ENCODE measurements around the gene LGALS16. TPM values are rescaled to one million over a fixed set of nuclear protein-coding genes. Genes with fewer than 3 reads are reported as not detected.
"Not testable (repeated sequence)": the region's sequence is repeated elsewhere in the genome, so short reads cannot be mapped to it uniquely, and the experiment has no call there.

The LGALS16 gene
- total and polyA plus RNA-seq, 3 donors from 2014 or later = not detected

- no peaks in the 10 kb centered on the region for H3K4me1 ChIP-seq
- H3K9me3 ChIP-seq = no peaks in the 10 kb centered on the region
- no peaks in the 10 kb centered on the region for H3K36me3 ChIP-seq (ENCODE audit: low read depth, missing control alignments)
- no peak overlapping the region for H3K4me3 ChIP-seq
- no peak overlapping the region for H3K27ac ChIP-seq
- intact Hi-C loops (cut with DNase I; ENCODE audit: low total_unique reads) = no loop called here
- no peak for DNase-seq
- WGBS, 2 donors = 24 to 61% methylated on average over 2 to 5 of the region's 5 CpGs
- no peak for TF ChIP-seq CTCF (IDR thresholded peaks at IDR 0.05)
- no peak for TF ChIP-seq POLR2A (IDR thresholded peaks at IDR 0.05)
- no peaks in the 10 kb centered on the region for H3K27me3 ChIP-seq
Measured at GRCh38 chr19:39623946-39624345, 31.8 kb upstream of the LGALS16 start.

GRCh38 chr19:39627631-39628030 is 28.1 kb upstream of the LGALS16 start:
- H3K9me3 ChIP-seq; H3K4me1 ChIP-seq; intact Hi-C loops (cut with DNase I; ENCODE audit: low total_unique reads); H3K4me3 ChIP-seq; H3K27ac ChIP-seq; H3K36me3 ChIP-seq (ENCODE audit: low read depth, missing control alignments); H3K27me3 ChIP-seq; DNase-seq: not testable (repeated sequence)
- 61 to 65% methylated on average over 2 of the region's 2 CpGs for WGBS, 2 donors

- DNase-seq = no peak
- H3K27me3 ChIP-seq = no peaks in the 10 kb centered on the region
- WGBS, 2 donors = 72 to 81% methylated on average over 4 of the region's 4 CpGs
- H3K36me3 ChIP-seq (ENCODE audit: low read depth, missing control alignments) = no peaks in the 10 kb centered on the region
- H3K4me1 ChIP-seq = no peaks in the 10 kb centered on the region
- no peaks in the 10 kb centered on the region for H3K9me3 ChIP-seq
- TF ChIP-seq CTCF (IDR thresholded peaks at IDR 0.05) (no peak), POLR2A (IDR thresholded peaks at IDR 0.05) (no peak)
- intact Hi-C loops (cut with DNase I; ENCODE audit: low total_unique reads) = no loop called here
- no peak overlapping the region for H3K27ac ChIP-seq
- H3K4me3 ChIP-seq = no peak overlapping the region
Measured at GRCh38 chr19:39631178-39631577, 24.5 kb upstream of the LGALS16 start.

GRCh38 chr19:39631626-39632025 is 24.1 kb upstream of the LGALS16 start:
- H3K27me3 ChIP-seq = no peaks in the 10 kb centered on the region
- no peak overlapping the region for H3K4me3 ChIP-seq
- no peak overlapping the region for H3K27ac ChIP-seq
- H3K36me3 ChIP-seq (ENCODE audit: low read depth, missing control alignments) = no peaks in the 10 kb centered on the region
- intact Hi-C loops (cut with DNase I; ENCODE audit: low total_unique reads) = no loop called here
- no peak for DNase-seq
- WGBS, 2 donors = 49 to 59% methylated on average over 6 of the region's 6 CpGs
- TF ChIP-seq CTCF (IDR thresholded peaks at IDR 0.05) = no peak
- TF ChIP-seq POLR2A (IDR thresholded peaks at IDR 0.05) = no peak
- H3K4me1 ChIP-seq = no peaks in the 10 kb centered on the region
- no peaks in the 10 kb centered on the region for H3K9me3 ChIP-seq

- Histone ChIP-seq H3K9me3 (no peaks in the 10 kb centered on the region), H3K4me3 (no peak overlapping the region), H3K36me3 (ENCODE audit: low read depth, missing control alignments) (no peaks in the 10 kb centered on the region), H3K27ac (no peak overlapping the region), H3K27me3 (no peaks in the 10 kb centered on the region), H3K4me1 (no peaks in the 10 kb centered on the region)
- TF ChIP-seq POLR2A (IDR thresholded peaks at IDR 0.05) = no peak
- no peak for TF ChIP-seq CTCF (IDR thresholded peaks at IDR 0.05)
- intact Hi-C loops (cut with DNase I; ENCODE audit: low total_unique reads) = no loop called here
- 64 to 68% methylated on average over 4 of the region's 4 CpGs for WGBS, 2 donors
- DNase-seq = no peak
Measured at GRCh38 chr19:39637891-39638290, 17.8 kb upstream of the LGALS16 start.
